Measurements from ENCODE around the gene ING3. TPM values are rescaled to one million over a fixed set of nuclear protein-coding genes. Genes with fewer than 3 reads are reported as not detected.

The ING3 gene
- total RNA-seq, 1 donor from 2014 or later, result 13.4 TPM

DNA sequence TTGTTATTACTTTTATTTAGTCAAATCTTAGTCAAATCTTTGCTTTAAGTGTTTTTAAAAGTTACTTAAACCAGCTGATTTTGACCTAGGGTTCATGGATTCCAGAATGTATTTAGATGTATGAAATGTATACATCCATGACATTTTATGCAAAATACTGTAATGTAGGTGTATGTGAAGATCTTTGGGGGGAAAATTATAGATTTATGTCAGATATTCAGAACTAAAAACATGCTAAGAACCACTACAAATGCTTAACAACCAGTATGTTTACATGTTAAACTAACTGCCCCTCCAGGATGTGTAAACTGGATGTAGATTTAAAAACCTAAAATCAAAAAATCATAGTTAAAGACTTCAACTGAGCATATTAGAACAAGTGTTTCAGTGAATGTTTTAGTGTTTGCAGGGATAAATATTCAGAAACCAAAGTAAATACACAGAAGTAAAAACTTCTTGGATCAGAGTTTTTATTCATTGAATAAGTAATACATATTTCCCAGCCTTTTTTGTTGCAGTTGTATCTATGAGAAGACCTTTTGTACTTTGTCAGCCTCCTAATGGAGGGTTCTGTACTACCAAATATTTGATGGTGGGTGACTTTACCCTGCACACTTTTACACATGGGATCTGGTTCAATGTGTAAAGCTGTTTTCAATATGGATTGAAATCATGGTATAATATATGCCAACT, 41.8 kb downstream of the ING3 start:
- H3K4me3 ChIP-seq, result peak overlapping the region; percentile 74
- H3K27me3 ChIP-seq (ENCODE audit: low read depth), result no peaks in the 10 kb centered on the region
- no peak for DNase-seq
- no peaks in the 10 kb centered on the region for H3K36me3 ChIP-seq
- H3K4me1 ChIP-seq, result peaks cover 83% of the 10 kb centered on the region
- H3K27ac ChIP-seq (replicated peaks), result peak overlapping the region; percentile 94
- H3K9me3 ChIP-seq (replicated peaks), result no peaks in the 10 kb centered on the region
- intact Hi-C loops (cut with micrococcal nuclease), result no loop called here
- TF ChIP-seq, protein P1, sequence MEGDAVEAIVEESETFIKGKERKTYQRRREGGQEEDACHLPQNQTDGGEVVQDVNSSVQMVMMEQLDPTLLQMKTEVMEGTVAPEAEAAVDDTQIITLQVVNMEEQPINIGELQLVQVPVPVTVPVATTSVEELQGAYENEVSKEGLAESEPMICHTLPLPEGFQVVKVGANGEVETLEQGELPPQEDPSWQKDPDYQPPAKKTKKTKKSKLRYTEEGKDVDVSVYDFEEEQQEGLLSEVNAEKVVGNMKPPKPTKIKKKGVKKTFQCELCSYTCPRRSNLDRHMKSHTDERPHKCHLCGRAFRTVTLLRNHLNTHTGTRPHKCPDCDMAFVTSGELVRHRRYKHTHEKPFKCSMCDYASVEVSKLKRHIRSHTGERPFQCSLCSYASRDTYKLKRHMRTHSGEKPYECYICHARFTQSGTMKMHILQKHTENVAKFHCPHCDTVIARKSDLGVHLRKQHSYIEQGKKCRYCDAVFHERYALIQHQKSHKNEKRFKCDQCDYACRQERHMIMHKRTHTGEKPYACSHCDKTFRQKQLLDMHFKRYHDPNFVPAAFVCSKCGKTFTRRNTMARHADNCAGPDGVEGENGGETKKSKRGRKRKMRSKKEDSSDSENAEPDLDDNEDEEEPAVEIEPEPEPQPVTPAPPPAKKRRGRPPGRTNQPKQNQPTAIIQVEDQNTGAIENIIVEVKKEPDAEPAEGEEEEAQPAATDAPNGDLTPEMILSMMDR (IDR thresholded peaks at IDR 0.05; ENCODE audit: borderline replicate concordance), result no peak

DNA sequence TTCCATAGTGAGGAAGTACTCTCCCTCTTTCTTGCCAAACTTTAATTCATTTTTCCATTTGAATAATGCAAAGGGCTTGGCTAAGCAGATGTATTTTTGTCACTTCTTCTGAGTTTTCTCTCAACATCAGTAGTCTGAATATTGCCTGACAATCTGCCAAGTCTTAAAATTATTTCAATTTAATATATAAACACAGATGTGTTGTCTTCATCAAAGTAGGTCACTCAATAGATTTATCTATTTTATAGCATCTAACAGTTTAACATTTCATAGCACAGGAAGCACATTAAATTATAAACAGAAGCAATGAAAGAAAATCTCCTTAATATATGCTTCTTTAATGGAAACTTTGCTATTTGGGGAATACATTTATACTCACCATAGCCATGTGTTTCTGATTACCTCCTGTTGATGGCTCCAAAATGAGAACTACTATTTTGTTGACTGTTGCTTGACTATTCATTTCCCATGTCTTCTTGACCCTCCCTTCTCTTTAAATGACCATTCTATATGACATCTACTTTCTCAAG, 42.5 kb downstream of the ING3 start:
- DNase-seq, result no peak
- Histone ChIP-seq H3K9me3 (replicated peaks) (no peaks in the 10 kb centered on the region), H3K27ac (replicated peaks) (peak overlapping the region; percentile 94), H3K4me1 (peaks cover 86% of the 10 kb centered on the region), H3K27me3 (ENCODE audit: low read depth) (no peaks in the 10 kb centered on the region), H3K4me3 (peak overlapping the region; percentile 74), H3K36me3 (no peaks in the 10 kb centered on the region)
- intact Hi-C loops (cut with micrococcal nuclease), result no loop called here
- TF ChIP-seq, protein P1 (IDR thresholded peaks at IDR 0.05; ENCODE audit: borderline replicate concordance), result no peak

DNA sequence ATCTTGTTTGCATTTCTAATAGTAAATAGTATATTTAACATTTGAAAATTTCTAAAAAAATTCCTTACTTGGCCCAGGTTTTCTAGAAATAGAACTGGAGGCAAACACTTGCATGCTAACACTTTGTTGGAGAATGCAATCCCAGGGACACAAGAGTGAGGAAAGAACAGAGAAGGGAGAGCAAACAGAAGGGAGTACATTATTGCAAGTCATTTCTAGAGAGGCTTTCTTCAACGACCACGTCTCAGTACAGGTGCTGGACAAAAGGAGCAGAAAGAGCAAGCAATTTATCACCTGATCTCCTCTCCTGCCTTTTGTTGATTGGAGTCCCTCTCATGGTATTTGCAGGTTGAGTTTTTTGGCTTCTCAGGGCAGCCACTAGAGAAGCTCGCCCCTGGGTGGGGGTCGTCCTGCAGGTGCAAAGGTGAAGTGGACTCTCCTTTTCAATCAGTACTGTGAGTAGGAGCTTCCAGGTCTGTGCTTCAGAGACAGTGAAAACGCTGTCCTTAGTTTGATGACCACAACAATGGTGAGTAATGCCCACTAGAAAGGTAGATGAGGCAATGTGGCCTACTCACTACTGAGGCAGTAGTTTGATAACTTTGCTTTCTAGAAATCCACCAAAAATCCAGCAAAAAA, 43.1 kb downstream of the ING3 start:
- Histone ChIP-seq H3K4me1 (peaks cover 93% of the 10 kb centered on the region), H3K27me3 (ENCODE audit: low read depth) (no peaks in the 10 kb centered on the region), H3K27ac (replicated peaks) (peak overlapping the region; percentile 11), H3K9me3 (replicated peaks) (no peaks in the 10 kb centered on the region), H3K4me3 (peak overlapping the region; percentile 74), H3K36me3 (no peaks in the 10 kb centered on the region)
- DNase-seq, result no peak
- TF ChIP-seq, protein P1 (IDR thresholded peaks at IDR 0.05; ENCODE audit: borderline replicate concordance), result no peak
- intact Hi-C loops (cut with micrococcal nuclease), result no loop called here

DNA sequence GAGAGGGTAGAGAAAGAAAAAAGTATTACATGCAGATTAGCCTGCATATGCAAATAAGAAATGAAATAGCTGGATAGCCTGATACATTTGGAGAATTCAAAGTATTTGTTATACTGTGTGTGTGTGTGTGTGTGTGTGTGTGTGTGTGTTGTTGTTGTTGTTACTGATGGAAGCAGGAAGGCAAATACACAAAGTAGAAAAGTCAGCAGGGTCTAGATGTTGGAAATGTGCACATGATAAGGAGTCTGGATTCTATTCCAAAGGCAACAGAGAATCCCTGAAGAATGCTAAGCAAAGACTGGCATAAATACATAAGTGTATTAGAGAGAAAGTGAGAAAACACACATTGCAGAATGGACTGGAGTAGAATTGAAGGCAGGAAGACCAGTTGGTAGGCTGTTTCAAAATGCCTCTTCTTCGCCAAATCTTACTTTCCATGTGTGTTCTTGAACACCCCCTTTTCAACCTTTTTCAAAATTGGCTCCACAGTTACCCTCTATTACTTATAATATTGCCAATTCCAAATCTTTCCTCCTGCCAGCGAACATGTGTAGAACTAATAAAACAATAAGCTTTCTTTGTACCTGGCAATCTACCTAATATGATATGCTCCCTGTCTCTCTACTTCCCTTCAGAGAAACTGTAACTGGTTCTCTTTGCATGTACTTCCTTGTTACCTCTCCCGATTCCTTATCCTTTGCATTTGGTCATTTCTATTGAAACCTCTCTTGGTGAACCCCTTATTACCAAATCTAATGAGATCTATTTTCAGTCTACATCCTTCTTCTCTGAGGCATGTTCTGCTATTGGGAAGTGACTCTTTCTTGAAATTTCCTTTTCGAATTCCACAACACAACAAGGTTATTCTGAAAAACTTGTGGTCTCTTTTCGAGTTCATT, 44.2 kb downstream of the ING3 start:
- no peak for DNase-seq
- Histone ChIP-seq H3K27ac (replicated peaks) (peak overlapping the region; percentile 62), H3K36me3 (no peaks in the 10 kb centered on the region), H3K4me3 (no peak overlapping the region), H3K9me3 (replicated peaks) (no peaks in the 10 kb centered on the region), H3K27me3 (ENCODE audit: low read depth) (no peaks in the 10 kb centered on the region), H3K4me1 (peaks cover 93% of the 10 kb centered on the region)
- intact Hi-C loops (cut with micrococcal nuclease), result no loop called here
- TF ChIP-seq, protein P1 (IDR thresholded peaks at IDR 0.05; ENCODE audit: borderline replicate concordance), result no peak

DNA sequence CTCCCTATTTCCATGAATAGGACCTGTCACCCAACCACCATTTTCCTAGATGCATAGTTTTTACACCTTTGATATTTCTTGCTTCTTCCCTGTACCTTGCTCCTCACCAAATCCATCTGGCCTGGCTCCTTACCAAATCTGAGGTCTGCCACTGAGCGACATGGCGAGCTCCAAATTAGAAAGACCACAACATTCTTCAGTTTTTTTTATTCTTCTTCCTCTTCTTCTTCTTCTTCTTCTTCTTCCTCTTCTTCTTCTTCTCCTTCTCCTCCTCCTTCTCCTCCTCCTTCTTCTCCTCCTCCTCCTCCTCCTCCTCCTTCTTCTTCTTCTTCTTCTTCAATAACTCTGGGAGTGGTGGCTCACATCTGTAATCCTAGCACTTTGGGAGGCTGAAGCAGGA, 45.1 kb downstream of the ING3 start:
- Histone ChIP-seq H3K27me3 (ENCODE audit: low read depth) (no peaks in the 10 kb centered on the region), H3K4me3 (no peak overlapping the region), H3K9me3 (replicated peaks) (no peaks in the 10 kb centered on the region), H3K36me3 (no peaks in the 10 kb centered on the region), H3K4me1 (peaks cover 95% of the 10 kb centered on the region), H3K27ac (replicated peaks) (peak overlapping the region; percentile 62)
- intact Hi-C loops (cut with micrococcal nuclease), result no loop called here
- TF ChIP-seq, protein P1 (IDR thresholded peaks at IDR 0.05; ENCODE audit: borderline replicate concordance), result no peak
- no peak for DNase-seq
